GM10266 (cell line): ENCODE data around the gene POLR2B.
"Not testable (repeated sequence)": the region's sequence is repeated elsewhere in the genome, so short reads cannot be mapped to it uniquely, and the experiment has no call there.

ENCODE experiments used
- DNase-seq: peaks from one replicate; pipeline ENCODE4 v3.0.0; 2012; ENCODE audit errors: extremely low spot score
- TF ChIP-seq, protein P1 (sequence below): IDR thresholded peaks from 2 replicates; pipeline ENCODE4 v1.5.1; 2012; ENCODE audit warnings: mild to moderate bottlenecking, low read depth; ENCODE audit not compliant: control insufficient read depth, insufficient read depth; ENCODE audit errors: missing control alignments

The POLR2B gene

GRCh38 chr4:57055886-57056285 lies 77.2 kb downstream of the POLR2B start:
- no peak for DNase-seq

GRCh38 chr4:57059890-57060716 lies 81.4 kb downstream of the POLR2B start:
- no peak for DNase-seq
- TF ChIP-seq, protein P1, sequence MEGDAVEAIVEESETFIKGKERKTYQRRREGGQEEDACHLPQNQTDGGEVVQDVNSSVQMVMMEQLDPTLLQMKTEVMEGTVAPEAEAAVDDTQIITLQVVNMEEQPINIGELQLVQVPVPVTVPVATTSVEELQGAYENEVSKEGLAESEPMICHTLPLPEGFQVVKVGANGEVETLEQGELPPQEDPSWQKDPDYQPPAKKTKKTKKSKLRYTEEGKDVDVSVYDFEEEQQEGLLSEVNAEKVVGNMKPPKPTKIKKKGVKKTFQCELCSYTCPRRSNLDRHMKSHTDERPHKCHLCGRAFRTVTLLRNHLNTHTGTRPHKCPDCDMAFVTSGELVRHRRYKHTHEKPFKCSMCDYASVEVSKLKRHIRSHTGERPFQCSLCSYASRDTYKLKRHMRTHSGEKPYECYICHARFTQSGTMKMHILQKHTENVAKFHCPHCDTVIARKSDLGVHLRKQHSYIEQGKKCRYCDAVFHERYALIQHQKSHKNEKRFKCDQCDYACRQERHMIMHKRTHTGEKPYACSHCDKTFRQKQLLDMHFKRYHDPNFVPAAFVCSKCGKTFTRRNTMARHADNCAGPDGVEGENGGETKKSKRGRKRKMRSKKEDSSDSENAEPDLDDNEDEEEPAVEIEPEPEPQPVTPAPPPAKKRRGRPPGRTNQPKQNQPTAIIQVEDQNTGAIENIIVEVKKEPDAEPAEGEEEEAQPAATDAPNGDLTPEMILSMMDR = no peak

More at GRCh38 chr4:57055886-57056285, 77.2 kb downstream of the POLR2B start:
- TF ChIP-seq, protein P1 = no peak

- DNase-seq = not testable (repeated sequence)
Measured at GRCh38 chr4:57060717-57061067, 82.0 kb downstream of the POLR2B start.

- TF ChIP-seq, protein P1 = no peak
- no peak for DNase-seq
Measured at GRCh38 chr4:57061395-57061794, 82.7 kb downstream of the POLR2B start.

- no peak for DNase-seq
- TF ChIP-seq, protein P1 = no peak
Measured at GRCh38 chr4:57063518-57063917, 84.8 kb downstream of the POLR2B start.

GRCh38 chr4:57064120-57064519 lies 85.4 kb downstream of the POLR2B start:
- TF ChIP-seq, protein P1 = no peak
- DNase-seq = no peak

DNA sequence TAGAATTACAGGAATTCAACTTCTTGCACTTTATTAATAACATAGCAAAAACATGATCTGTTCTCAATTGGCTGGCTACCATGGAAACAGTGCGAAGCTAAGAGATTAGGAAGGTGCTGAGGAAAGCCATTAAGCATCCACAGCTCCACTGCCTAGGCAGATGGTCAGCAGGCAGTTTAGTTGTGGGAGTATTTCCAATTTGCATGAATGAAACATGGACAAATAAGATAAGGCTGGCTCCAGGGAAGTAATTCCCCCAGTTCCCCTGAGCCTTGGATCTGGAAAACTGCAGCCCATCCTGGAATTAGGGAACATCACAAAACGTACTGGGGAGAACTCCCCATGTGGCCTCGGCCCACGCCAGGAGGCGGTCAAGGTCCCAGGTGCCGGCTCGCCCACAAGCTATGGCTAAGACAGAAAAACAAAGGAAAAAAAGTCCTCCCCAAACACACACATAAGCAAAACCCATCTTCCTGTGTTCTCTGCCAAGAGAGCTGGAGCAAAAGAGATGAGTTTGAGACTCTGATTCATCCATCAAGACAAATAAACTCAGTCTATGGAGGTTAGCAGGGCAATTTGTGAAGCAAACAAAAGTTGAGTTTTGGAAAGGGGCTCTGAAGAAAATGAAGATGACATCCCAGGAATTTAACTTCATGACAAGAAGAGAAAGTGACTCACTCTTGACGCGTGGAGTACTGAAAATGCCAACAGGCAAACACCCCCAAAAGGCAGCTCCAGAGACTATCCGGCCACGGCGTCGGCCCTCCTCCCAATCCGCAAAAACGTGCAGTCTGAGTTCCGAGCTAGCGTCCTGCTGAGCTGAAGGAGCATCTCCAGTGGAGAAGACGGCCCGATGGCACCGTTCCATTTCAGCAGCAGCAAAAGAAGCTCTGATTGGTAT lies 86.4 kb downstream of the POLR2B start:
- no peak for DNase-seq
- TF ChIP-seq, protein P1 = no peak
